Non-pigmented ciliary epithelial cell (primary cell): ENCODE data around the gene POLG2.
"Not testable (repeated sequence)": the region's sequence is repeated elsewhere in the genome, so short reads cannot be mapped to it uniquely, and the experiment has no call there.

ENCODE experiments used
- DNase-seq: peaks from one replicate; pipeline ENCODE4 v3.0.0-alpha.2; 2010; ENCODE audit warnings: low read depth

POLG2 gene

DNA sequence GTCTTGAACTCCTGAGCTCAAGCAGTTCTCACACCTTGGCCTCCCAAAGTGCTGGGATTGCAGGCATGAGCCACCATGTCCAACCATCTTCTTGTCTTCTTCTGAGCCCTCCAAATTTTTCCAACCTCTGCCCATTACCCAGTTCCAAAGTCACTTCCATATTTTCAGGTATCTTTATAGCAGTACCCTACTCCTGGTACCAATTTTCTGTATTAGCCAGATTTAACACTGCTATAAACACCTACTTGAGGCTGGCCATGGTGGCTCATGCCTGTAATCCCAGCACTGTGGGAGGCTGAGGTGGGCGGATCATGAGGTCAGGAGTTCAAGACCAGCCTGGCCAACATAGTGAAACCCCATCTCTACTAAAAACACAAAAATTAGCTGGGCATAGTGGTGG is 57.3 kb downstream of the POLG2 start:
- not testable (repeated sequence) for DNase-seq

DNA sequence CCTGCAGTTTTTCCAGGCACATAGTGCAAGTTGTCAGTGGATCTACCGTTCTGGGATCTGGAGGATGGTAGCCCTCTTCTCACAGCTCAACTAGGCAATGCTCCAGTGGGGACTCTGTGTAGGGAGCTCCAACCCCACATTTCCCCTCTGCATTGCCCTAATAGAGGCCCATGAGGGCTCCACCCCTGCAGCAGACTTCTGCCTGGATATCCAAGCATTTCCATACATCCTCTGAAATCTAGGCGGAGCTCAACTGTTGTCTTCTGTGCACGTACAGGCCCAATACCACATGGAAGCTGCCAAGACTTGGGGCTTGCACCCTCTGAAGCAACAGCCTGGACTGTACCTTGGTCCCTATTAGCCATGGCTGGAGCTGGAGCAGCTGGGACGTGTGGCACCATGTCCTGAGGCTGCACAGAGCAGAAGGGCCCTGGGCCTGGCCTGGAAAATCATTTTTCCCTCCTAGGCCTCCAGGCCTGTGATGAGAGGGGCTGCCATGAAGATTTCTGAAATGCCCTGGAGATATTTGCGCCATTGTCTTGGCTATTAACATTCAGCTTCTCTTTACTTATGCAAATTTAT is 58.8 kb downstream of the POLG2 start:
- DNase-seq, result no peak

DNA sequence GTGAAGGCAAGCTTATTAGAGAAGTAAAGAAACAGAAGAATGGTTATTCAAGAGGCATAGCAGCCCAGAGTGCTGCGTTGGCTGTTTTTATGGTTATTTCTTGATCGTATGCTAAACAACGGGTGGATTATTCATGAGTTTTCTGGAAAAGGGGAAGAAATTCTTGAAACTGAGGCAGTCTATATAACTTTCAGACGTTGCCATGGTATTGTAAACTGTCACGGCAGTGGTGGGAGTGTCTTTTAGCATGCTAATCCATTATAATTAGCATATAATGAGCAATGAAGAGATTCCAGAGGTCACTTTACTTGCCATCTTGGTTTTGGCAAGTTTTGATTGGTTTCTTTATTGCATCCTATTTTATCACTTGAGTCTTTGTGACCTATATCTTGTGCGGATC is 65.3 kb downstream of the POLG2 start:
- no peak for DNase-seq

DNA sequence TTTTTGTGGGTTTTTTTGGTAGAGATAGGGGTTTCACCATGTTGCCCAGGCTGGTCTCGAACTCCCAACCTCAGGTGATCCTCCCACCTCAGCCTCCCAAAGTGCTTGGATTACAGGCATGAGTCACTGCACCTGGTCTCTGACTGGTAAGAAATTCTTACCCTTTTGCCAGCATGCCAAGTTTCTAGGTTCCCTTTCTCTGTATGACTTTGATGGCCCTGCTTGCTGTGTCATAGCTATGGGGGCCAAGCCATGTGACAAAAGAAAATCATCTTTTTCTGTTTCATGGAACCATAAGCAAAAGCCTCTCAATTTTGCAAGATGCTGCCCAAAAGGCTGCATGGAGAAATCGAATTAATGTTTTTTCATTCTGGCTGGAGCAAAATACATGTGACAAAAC is 66.8 kb downstream of the POLG2 start:
- not testable (repeated sequence) for DNase-seq

DNA sequence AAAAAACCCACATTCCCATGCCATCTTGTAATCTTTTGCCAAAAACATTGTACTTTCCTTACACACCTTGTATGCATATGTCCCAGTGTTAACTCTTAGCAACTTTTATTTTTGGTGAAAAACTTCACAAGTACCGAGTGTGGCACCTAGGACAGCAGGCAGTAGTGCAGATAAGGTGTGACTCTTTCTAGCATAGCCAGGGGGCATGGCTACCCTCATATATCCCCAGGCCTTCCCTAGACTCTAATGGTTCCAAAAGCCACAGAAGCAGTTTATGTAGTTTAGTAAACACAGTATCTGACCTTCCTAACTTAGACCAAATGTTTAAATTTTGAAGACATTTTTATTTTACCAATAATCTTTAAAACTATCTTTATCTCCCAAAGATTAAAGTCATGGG is 68.4 kb downstream of the POLG2 start:
- no peak for DNase-seq
